Muscle layer of duodenum (tissue), 2 donors: ENCODE results near the gene PRPF4.
"Not testable (repeated sequence)": the region's sequence is repeated elsewhere in the genome, so short reads cannot be mapped to it uniquely, and the experiment has no call there.

Experiments used
- H3K27ac ChIP-seq: one replicate; pipeline ENCODE4 v1.7.0; 2013; ENCODE audit warnings: mild to moderate bottlenecking, low read length
- H3K27me3 ChIP-seq: one replicate; pipeline ENCODE4 v1.7.0; 2013; ENCODE audit warnings: low read depth, mild to moderate bottlenecking, control low read depth, low read length
- H3K36me3 ChIP-seq, 2 donors: one replicate each; pipeline ENCODE4 v1.7.0; 2013; ENCODE audit warnings: low read length in 2 of 2, control low read depth in 1 of 2, mild to moderate bottlenecking in 1 of 2; ENCODE audit not compliant: insufficient read depth in 2 of 2, control insufficient read depth in 1 of 2
- H3K4me1 ChIP-seq, 2 donors: one replicate each; pipeline ENCODE4 v1.7.0; 2013; ENCODE audit warnings: low read length in 2 of 2, mild to moderate bottlenecking in 2 of 2, control low read depth in 1 of 2, moderate library complexity in 1 of 2; ENCODE audit not compliant: insufficient read depth in 2 of 2, control insufficient read depth in 1 of 2
- H3K4me3 ChIP-seq, 2 donors: one replicate each; pipeline ENCODE4 v1.7.0; 2013; ENCODE audit warnings: low read length in 2 of 2, low read depth in 1 of 2, mild to moderate bottlenecking in 1 of 2
- H3K9me3 ChIP-seq, 2 donors: one replicate each; pipeline ENCODE4 v1.7.0; 2013; ENCODE audit warnings: low read length in 2 of 2, control low read depth in 1 of 2, mild to moderate bottlenecking in 1 of 2; ENCODE audit not compliant: control insufficient read depth in 1 of 2
- donor health status: healthy.

The PRPF4 gene

GRCh38 chr9:113246928-113247327, 28.5 kb upstream of the PRPF4 start:
- Histone ChIP-seq H3K27ac (no peak overlapping the region), H3K9me3 (no peaks in the 10 kb centered on the region), H3K4me3 (no peak overlapping the region), H3K36me3 (no peaks in the 10 kb centered on the region), H3K4me1 (no peaks in the 10 kb centered on the region), H3K27me3 (no peaks in the 10 kb centered on the region)

- no peaks in the 10 kb centered on the region for H3K4me1 ChIP-seq
- no peaks in the 10 kb centered on the region for H3K36me3 ChIP-seq
- no peaks in the 10 kb centered on the region for H3K27me3 ChIP-seq
- no peak overlapping the region for H3K4me3 ChIP-seq
- no peaks in the 10 kb centered on the region for H3K9me3 ChIP-seq
- H3K27ac ChIP-seq, result no peak overlapping the region
These were observed 27.8 kb upstream of the PRPF4 start for GRCh38 chr9:113247640-113248039.

- H3K36me3 ChIP-seq, H3K27me3 ChIP-seq, H3K4me1 ChIP-seq, H3K4me3 ChIP-seq, H3K9me3 ChIP-seq, H3K27ac ChIP-seq: not testable (repeated sequence)
These were observed 25.8 kb upstream of the PRPF4 start for GRCh38 chr9:113249661-113250060.

- Histone ChIP-seq H3K27ac (no peak overlapping the region), H3K9me3 (no peaks in the 10 kb centered on the region), H3K27me3 (no peaks in the 10 kb centered on the region), H3K4me3 (no peak overlapping the region), H3K36me3 (no peaks in the 10 kb centered on the region), H3K4me1 (no peaks in the 10 kb centered on the region)
These were observed 24.7 kb upstream of the PRPF4 start for GRCh38 chr9:113250807-113251206.

- Histone ChIP-seq H3K4me3 (no peak overlapping the region), H3K9me3 (no peaks in the 10 kb centered on the region), H3K4me1 (no peaks in the 10 kb centered on the region), H3K27ac (no peak overlapping the region), H3K36me3 (peaks cover 9 to 28% of the 10 kb centered on the region in 2 donors), H3K27me3 (no peaks in the 10 kb centered on the region)
These were observed 20.5 kb upstream of the PRPF4 start for GRCh38 chr9:113254991-113255390.

- H3K27ac ChIP-seq, result no peak overlapping the region
- no peak overlapping the region for H3K4me3 ChIP-seq
- no peaks in the 10 kb centered on the region for H3K9me3 ChIP-seq
- no peaks in the 10 kb centered on the region for H3K27me3 ChIP-seq
- H3K36me3 ChIP-seq, result peaks cover 13 to 32% of the 10 kb centered on the region in 2 donors
- no peaks in the 10 kb centered on the region for H3K4me1 ChIP-seq
These were observed 20.0 kb upstream of the PRPF4 start for GRCh38 chr9:113255438-113255837.

- H3K4me3 ChIP-seq, result no peak overlapping the region
- no peaks in the 10 kb centered on the region for H3K9me3 ChIP-seq
- no peaks in the 10 kb centered on the region for H3K27me3 ChIP-seq
- no peaks in the 10 kb centered on the region for H3K4me1 ChIP-seq
- H3K36me3 ChIP-seq, result peaks cover 17 to 40% of the 10 kb centered on the region in 2 donors
- H3K27ac ChIP-seq, result no peak overlapping the region
These were observed 17.6 kb upstream of the PRPF4 start for GRCh38 chr9:113257863-113258262.

- Histone ChIP-seq H3K4me3 (no peak overlapping the region), H3K9me3 (no peaks in the 10 kb centered on the region), H3K4me1 (no peaks in the 10 kb centered on the region), H3K27me3 (no peaks in the 10 kb centered on the region), H3K27ac (no peak overlapping the region), H3K36me3 (peaks cover 17 to 41% of the 10 kb centered on the region in 2 donors)
These were observed 17.2 kb upstream of the PRPF4 start for GRCh38 chr9:113258282-113258681.

- Histone ChIP-seq H3K27ac (no peak overlapping the region), H3K4me1 (no peaks in the 10 kb centered on the region), H3K4me3 (no peak overlapping the region), H3K27me3 (no peaks in the 10 kb centered on the region), H3K9me3 (no peaks in the 10 kb centered on the region), H3K36me3 (peaks cover 17 to 50% of the 10 kb centered on the region in 2 donors)
These were observed 13.4 kb upstream of the PRPF4 start for GRCh38 chr9:113261917-113262671.

- H3K4me1 ChIP-seq, result no peaks in the 10 kb centered on the region
- no peak overlapping the region for H3K4me3 ChIP-seq
- peaks cover 27 to 55% of the 10 kb centered on the region in 2 donors for H3K36me3 ChIP-seq
- H3K27me3 ChIP-seq, result no peaks in the 10 kb centered on the region
- no peaks in the 10 kb centered on the region for H3K9me3 ChIP-seq
- no peak overlapping the region for H3K27ac ChIP-seq
These were observed 9.3 kb upstream of the PRPF4 start for GRCh38 chr9:113266174-113266573.

GRCh38 chr9:113267911-113268566, 7.4 kb upstream of the PRPF4 start:
- no peak overlapping the region for H3K27ac ChIP-seq
- no peaks in the 10 kb centered on the region for H3K9me3 ChIP-seq
- peaks cover 41 to 57% of the 10 kb centered on the region in 2 donors for H3K36me3 ChIP-seq
- no peaks in the 10 kb centered on the region for H3K4me1 ChIP-seq
- no peak overlapping the region for H3K4me3 ChIP-seq
- no peaks in the 10 kb centered on the region for H3K27me3 ChIP-seq
